GM19455 (cell line): ENCODE results near the gene CRYL1.
A peak's percentile ranks its signal among the peaks of the same experiment; 100 is the strongest.

Experiments
- ATAC-seq: cut with Tn5 transposase; IDR thresholded peaks from one replicate; pipeline ENCODE4 v1.9.1; 2021; ENCODE audit not compliant: unreplicated experiment

The CRYL1 gene

DNA sequence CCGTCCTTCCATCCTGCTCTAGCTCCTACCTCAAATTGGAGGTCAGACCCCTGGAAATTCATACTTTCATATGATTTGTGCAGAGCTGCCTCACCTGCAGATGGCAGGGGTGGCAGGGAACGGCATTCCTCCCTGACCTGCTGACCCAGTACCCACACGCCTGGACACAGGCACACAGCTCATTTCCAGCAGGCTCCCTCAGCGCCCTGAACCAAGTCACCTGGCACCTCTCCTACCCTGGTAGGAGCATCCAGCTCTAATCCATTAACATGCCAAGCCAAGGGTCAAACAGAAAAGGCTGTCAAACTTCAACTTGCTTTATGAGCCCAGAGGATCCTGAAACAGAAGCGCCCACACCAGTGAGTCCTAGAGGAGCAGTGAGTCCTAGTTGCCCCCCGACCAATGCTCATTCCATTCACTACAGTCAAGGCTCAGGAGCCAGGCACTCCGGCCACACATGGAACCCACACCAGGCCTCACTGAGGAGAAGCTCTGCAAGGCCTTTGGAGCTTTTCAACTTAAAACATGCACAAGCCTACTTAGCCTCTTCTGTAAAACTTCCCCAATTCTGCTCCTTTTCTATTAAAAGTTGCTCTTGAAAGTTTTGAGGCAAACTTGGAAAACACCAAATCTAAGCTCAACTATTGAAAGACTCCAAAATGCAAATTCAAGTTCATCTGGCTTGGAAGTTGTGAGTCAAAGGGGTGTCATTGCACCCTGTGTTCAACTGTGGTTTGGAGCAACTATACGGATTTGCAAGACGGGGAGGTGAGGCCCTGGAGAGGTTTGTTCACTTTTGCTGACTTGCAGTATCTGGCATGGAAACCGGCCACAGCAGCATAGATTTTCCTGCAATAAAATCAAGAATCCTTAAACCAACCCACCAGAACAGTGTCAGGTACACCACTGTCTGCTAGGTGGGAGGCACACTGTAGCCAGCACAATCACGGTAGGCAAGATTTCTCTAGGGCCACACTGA is 96.7 kb downstream of the CRYL1 start:
- ATAC-seq = no peak

DNA sequence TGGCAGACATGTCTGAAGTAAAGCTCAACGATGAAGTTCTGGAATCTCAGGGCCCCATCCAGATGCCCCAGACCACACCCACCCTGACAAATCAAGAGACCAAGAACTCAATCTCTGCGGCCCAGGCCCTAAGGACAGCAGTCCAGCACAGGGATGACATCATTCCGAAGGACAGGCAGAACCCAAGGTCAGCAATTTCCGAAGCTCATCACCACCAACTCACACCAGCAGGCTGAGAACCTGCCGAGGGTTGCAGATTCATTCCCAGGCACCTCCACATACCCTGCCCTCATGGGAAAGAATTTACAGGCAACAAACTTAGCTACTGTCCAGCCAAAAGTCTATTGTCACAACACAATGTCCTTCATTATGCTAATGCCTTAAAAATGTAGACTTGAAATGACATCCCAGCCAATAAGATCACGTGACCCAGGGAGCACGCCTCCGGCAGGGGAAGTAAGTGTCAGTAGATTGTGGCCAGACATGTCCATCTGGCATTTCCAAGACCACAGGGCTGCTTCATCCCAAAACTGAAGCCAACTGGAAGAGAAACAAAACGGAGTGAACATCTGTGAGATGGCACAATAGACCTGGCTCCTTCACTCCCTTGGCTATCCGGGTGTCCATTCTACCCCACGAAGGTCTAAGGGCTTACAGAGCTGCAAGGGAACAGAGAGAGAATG is 98.8 kb downstream of the CRYL1 start:
- ATAC-seq = no peak

DNA sequence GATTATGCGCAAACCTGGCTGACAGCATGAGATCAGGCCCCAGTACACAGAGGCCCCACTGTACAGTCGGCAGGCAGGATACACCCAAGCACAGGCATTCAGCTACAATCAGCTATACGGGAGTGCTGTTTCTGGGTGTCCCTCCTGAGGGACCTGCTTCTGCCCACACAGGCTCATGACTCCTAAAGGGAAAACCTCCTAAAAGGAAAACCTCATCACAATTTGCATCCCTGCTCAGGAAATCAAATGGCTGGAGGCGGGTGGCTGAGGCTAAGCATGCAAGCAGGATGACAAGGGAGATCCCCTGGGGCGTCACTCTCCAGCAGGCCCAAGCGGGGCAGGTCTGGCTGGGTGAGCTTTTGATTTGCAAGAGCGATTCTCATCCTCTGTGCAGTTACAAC is 99.8 kb downstream of the CRYL1 start:
- no peak for ATAC-seq

DNA sequence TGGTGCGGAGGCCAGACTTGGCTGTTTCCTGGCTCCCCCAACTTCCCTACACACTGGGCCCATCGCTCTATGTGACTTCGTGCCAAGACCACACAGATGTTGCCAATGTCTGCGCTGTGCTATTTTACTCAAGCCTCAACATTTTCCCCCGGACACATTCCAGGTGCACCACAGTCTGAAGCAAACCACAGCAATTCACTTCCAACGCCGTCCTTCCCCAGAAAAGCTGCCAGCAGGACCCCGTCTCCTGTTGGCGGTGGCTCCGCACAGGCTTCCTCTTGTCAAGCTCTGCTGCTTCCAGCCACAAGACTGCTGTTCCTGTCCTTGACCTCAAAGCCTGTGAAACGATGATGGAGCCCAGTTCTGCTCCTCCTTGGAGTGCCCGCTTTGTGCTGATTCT is 100.7 kb downstream of the CRYL1 start:
- no peak for ATAC-seq

DNA sequence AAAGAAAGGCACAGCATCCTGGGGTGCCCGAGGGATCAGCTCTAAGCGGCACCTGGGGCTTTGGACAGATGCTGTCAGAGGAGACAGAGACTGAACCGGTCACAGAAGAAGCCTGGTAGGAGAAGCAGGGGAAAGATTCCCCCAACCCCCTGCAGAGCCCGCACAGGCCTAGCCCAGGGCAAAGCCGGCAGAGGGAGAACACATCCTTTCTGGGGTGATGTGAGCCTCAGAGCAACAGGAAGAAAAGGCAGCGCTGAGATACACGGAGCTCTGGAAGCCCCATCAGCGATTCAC is 101.2 kb downstream of the CRYL1 start:
- ATAC-seq = no peak

DNA sequence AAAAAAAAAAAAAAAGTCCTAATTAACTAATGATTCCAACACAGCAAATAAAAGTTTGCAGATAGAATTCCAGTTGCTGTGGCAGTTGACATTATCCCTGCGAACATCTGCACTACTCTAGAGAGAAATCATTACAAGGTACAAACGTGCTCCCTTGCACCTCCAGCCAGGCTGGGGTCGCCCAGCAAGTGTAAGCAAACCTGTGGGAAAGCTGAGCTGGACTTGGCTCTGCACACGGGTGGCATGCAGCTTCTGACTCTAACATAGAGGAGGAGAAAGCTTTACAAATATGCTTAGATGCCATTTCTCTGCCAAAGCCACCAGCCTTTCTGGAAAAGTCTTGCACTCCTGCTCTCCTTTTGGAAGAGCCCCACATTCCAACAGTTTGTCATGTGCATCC is 103.3 kb downstream of the CRYL1 start:
- ATAC-seq = no peak

DNA sequence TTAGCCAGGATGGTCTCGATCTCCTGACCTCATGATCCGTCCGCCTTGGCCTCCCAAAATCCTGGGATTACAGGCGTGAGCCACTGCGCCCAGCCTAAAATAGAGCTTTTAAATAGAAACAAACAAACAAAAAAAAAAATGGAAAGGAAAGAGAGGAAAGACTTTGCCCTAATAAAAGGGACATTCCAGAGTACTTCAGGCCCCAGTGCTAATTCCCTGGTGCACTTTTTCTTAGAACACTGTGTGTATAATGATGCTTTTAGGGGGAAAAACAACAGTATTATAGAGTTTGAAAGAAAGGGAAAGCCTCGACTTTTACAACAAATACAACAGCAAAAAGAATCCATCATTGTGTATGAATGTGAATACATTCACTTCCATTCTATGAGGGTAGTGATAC is 104.7 kb downstream of the CRYL1 start:
- ATAC-seq = no peak

DNA sequence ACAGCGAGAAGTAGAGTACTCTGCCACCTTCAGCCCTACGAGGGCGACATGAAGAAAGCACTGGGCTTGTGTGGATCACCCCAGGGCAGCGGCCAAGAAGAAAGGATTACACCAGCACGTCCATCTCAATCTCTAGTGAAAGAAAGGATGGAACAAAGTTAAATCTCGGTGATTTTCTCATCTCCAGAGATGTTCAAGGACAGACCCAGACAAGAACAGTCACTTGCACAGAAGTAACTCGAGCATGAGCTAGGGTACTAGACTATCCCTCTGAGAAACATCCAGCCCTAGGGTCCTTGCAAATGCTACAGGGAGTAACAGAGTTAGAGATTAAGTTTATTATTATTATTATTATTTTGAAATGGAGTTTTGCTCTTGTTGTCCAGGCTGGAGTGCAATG is 106.7 kb downstream of the CRYL1 start:
- ATAC-seq = no peak

DNA sequence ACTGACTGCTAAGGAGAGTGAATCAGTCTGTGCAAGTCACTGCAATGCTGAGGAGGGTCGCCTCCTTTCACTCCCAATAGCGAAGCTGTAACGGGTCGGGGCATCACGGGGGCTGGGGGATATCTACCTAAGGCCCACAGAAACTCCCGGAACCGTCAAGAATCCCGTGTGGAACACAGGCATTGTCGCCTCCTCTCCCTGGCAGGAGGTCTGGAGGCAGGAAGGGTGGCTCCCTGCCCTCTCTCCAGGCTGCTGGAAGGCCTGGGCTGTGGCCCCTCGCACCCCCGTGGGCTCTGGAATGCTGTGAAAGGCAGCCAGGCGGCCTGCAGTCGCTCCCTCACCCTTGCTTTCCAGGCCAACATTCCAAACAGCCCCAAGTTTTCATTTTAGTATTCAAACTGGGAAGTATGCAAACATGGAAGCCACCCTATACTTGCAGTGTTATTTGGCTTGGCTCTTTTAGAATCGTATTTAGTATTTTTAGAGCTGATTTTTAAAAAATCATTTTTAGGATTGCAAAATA is 109.4 kb downstream of the CRYL1 start:
- ATAC-seq = no peak

DNA sequence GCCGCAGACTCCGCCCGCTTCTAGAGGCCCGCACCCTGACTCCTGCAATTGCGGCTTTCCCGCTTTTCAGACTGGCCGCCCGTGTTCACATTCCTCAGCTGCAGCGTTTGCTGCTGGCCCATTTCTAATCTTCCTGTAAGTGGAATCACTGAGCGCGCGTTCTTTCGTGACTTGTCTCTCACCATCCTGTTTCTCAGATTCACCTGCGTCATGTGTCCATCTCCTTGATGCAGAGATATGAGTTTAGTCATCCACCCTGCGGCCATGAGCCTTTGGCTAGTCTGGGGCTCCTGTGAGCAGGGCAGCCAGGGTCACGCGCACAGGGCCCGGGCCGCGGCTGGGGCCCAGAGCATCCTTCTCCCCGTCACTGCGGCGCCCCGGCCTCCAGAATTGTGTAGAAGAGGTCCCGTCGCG is 110.0 kb downstream of the CRYL1 start:
- no peak for ATAC-seq

DNA sequence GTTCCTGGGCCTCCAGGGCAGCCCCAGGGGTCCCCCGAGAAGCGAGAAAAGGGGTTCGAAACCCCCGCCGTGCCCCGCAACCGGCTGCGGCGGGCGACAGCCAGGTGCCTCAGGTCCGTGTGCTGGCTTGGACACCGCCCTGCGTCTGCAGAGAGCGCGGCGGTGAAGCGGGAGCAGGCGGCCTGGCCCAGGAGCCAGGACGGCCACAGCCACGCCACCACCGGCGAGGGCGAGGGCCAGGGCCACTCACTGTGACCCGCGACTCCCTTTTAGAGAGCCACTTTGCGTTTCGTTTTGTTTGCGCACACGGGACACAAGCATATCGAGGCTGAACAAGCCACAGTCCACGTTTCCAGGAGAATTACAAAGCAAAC is 110.4 kb downstream of the CRYL1 start:
- ATAC-seq = no peak

DNA sequence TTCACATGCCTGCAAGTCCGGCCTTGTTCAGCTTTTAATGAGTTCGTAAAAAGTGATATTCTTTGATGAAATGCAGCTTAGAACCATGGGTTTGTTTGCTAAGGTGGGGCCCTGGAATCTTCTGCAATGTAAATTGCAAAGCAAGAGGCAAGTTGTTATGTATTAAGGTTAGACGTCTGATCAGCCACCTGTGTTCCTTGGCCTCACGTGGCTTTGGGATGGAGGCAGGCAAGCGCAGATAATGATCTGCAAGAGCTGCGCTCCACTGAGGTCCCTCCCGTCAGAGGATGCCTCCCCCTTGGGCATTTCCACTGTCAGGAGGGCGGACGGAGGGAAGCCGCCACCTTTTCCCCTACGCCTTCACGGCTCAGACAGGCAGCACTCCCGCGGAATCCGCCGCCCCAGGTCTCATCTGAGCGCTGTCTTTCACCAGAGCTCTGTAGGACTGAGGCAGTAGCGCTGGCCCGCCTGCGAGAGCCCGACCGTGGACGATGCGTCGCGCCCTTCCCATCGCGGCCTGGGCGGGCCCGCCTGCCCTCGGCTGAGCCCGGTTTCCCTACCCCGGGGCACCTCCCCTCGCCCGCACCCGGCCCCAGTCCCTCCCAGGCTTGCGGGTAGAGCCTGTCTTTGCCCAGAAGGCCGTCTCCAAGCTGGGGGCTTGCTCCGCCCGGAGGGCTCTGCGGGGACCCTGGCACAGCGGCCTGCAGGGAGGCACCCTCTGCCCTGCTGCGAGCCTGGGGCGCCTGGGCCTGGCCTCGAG is 110.9 kb downstream of the CRYL1 start:
- ATAC-seq = no peak

DNA sequence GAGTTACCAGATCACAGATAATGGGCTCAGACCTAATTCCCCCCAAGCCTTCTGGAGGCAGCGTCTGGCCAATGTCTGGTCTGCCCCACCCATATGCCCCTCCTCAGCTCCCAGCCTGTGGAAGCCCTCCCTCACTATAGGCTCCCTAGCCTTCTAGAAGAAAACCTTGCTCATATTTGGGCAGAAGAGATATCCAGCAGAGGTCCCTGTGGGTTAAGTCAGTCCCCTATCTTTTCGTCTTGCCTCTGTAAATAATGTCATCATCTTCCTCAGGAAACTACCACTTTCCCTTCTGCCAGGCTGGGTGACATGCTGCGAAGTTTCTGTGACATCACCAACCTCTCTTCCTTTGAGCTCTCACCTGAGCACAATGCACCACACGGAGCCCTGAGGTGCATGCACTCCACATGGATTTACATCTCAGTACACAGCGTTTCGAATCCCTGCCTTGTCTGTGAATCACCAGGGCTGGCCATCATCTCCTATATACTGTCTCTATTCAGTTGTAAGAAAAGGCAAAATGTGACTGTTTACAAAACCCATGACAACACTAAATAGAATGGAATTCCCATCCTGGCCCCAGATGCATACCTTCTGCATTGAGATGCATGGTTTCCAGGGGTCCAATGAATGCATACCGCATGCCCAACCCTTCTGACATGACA is 112.8 kb downstream of the CRYL1 start:
- ATAC-seq = no peak

GRCh38 chr13:20411638-20412342 is 113.9 kb downstream of the CRYL1 start:
- peak; percentile 92 for ATAC-seq

DNA sequence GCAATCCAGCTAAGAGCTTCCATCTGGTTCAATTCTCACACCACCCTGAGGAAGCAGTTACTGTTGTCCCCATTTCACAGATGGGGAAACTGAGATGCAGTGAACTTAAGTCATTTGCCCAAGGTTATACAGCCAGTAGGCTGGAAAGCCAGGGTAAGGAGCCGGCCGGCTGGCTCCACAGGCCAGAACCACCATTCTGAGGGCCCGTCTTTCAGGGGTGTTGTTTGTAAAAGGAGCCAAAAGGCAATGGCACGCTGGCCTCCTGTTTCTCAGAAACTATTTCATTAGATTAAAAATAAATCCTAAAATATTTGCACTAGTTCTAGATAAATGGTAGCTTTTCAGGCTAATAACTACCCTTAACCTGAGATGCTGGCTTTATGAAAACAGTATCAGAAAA is 114.9 kb downstream of the CRYL1 start:
- ATAC-seq = no peak

DNA sequence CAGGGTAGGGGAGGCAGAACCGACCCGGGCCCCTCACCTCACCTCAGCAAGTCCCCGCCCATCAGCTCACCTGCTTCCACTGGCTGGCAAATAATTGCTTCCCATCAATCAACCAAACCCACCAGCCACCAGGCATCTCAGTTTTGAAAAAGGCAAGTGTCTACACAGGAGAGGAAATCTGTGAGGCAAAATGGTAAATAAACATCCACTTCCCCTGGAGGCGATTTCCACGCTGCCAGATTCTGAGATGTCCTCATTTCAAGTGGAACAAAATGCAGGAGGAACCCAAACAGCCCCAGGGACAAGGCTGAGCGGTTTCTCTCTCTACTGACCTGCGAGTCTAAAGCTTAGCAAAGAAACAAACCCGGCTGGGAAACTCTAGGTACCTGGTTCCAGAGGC is 117.5 kb downstream of the CRYL1 start:
- ATAC-seq = no peak

GRCh38 chr13:20407759-20408158 is 117.9 kb downstream of the CRYL1 start:
- no peak for ATAC-seq

DNA sequence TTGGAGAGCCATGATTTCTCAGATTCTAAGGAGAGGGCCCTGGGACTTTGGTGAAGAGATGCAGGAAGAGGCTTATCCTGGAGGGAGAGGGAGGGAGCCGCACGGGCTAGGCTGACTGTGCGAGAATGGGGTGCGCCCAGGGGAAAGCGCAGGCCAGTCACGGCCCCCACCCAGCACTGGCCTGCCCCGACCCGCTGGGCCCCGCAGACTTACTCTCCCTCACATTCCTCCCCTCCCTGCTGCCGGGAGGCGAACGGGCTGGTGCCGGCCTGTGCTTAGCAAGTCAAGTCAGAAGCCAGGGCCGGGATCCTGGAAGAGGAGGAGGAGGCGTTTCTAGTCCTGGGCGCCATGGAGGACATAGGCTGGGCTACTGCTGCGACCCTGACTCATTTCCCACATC is 120.0 kb downstream of the CRYL1 start:
- no peak for ATAC-seq

DNA sequence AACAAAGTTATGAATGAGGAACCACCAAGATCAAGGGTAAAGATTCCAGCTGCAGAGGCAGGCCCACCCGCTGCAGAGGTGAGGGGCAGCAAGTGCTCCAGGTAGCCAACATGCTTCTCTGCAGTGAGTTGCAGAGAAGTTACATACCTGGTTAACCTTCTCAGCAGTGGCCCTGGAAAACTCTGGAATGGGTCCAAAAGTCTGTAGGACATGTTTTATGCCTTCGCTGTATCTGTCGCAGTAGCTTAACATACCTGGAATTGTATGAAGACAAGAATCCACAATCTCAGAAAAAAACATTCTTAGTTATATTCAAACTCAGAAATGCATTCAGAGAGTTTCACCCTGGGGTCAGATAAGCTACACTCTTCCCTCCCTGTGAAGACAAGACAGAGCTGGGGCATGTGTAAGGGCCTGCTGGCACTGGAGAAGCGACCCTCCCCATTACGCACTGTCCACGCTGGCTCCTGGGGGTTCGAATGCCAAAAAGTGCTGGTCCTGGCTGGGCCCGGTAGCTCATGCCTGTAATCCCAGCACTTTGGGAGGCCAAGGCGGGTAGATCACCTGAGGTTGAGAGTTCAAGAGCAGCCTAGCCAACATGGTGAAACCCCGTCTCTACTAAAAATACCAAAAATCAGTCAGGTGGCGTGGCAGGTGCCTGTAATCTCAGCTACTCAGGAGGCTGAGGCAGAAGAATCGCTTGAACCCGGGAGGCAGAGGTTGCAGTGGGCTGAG is 121.0 kb downstream of the CRYL1 start:
- no peak for ATAC-seq

GRCh38 chr13:20403826-20404225 is 121.8 kb downstream of the CRYL1 start:
- ATAC-seq = no peak
